GM19397 (cell line): ENCODE data around the gene XRCC6.
"Not testable (repeated sequence)": the region's sequence is repeated elsewhere in the genome, so short reads cannot be mapped to it uniquely, and the experiment has no call there.

Source experiments
- ATAC-seq: cut with Tn5 transposase; IDR thresholded peaks from one replicate; pipeline ENCODE4 v1.9.1; 2021; ENCODE audit warnings: mild to moderate bottlenecking, moderate library complexity; ENCODE audit not compliant: unreplicated experiment

XRCC6 gene

DNA sequence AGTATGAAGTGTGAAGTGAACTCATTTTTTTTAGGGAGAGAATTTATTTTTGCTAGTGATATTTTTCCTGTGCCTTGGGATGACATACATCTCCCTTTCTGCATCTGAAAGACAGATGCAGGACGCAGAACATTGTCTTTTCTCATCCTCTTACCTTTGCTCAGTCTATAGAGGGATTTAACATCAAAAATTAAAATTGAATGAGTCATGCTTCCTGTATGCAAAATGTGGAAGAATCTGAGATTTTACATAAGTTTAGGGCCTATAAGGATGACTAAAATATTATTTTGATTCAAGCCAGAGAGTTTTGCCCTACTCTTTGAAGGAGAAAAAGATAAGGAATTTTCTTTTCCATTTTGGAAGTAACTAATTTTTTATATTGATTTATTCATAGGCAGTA lies 27.3 kb downstream of the XRCC6 start:
- ATAC-seq, result no peak

DNA sequence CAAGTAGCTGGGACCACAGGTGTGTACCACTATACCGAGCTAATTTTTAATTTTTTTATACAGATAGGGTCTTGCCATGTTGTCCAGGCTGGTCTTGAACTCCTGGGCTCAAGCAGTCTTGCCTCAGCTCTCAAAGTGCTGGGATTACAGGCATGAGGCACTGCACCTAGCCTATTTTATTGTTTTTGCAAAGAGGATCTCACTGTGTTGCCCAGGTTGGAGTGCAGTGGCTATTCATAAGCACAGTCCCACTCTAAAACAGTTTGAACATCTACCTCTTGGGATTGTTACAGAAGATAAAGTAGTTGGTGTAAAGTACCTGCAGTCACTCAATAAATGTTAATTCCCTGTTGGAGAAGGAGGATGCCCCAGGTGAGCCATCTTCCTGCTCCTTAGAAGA lies 29.1 kb downstream of the XRCC6 start:
- no peak for ATAC-seq

GRCh38 chr22:41650821-41651220 lies 29.7 kb downstream of the XRCC6 start:
- no peak for ATAC-seq

GRCh38 chr22:41654322-41654721 lies 33.2 kb downstream of the XRCC6 start:
- ATAC-seq, result no peak

- no peak for ATAC-seq
Measured at GRCh38 chr22:41656556-41656955, 35.5 kb downstream of the XRCC6 start.

GRCh38 chr22:41657709-41658108 lies 36.6 kb downstream of the XRCC6 start:
- ATAC-seq, result no peak

DNA sequence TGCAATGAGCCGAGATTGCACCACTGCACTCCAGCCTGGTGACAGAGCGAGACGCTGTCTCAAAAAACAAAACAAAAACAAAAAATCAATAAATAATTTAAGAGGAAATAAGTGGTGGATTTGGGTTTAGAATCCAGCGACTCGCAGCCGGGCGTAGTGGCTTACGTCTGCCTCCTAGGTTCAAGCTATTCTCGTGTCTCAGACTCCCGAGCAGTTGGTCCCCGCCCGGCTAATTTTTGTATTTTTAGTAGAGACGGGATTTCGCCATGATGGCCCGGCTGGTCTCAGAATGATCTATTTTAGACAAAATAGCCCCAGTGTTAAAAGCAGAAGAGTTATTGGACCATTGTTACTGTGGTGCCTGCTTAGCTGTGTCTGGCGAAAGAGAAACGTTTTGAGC lies 37.8 kb downstream of the XRCC6 start:
- no peak for ATAC-seq

DNA sequence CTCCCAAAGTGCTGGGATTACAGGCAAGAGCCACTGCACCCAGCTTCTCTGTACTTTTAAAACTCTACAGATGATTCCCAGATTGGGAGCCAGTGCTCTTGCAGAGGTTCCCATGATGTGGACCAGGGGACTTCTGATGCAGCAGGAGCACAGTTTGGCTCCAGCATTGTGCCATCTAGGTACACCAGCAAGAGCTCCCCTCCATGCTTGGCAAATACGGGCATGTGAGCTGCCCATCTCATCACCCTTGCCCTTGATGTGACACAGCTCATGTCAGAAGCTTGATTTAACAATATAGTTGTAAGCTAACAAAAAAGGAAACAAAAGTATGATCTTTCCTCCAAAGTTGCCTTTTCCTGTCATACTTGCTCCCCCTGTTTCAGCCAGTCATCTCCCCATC lies 38.8 kb downstream of the XRCC6 start:
- no peak for ATAC-seq

DNA sequence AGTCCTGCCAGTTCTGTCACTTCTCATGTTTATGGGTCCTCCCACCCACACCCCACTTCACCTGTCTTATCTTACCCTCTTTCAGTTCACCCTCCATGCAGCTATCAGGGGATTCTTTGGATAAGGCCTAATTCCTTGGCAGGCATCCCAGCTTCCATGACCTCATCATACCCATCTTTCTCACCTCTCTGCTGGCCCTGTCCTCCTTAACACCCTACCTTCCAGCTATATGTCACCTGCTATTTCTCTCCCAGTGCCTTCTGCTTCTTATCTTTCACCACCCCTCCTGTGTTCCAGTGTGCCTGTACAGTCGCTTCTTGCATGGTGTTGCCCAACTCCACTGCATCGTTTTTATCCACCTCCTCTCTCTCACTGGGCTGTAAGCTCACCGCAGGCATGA lies 39.3 kb downstream of the XRCC6 start:
- ATAC-seq, result no peak

DNA sequence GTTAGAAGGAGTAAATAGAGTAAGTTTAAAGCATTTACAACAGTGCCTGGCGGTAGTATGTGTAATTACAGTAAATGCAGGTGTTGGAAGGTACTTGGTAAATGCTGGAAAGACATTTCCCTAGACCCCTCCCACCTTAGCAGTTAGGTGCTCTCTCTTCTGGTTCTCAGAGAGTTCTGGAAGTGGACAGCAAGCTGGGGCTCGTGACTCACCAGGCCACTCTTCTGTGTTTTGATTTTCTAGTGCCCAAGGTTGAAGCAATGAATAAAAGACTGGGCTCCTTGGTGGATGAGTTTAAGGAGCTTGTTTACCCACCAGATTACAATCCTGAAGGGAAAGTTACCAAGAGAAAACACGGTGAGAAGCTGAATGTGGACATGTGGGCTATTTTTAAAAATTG lies 40.0 kb downstream of the XRCC6 start:
- ATAC-seq, result no peak

DNA sequence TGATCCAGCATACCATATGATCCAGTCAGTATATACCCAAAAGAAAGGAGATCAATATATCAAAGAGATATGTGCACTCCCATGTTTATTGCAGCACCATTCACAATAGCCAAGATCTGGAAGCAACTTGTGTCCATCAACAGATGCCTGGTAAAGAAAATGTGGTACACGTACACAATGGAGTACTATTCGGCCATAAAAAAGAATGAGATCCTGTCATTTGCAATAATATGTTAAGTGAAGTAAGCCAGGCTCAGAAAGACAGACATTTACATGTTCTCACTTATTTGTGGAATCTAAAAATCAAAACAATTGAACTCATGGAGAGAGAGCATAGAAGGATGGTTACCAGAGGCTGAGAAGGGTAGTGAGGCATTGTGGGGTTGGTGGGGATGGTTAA lies 40.6 kb downstream of the XRCC6 start:
- ATAC-seq, result no peak

DNA sequence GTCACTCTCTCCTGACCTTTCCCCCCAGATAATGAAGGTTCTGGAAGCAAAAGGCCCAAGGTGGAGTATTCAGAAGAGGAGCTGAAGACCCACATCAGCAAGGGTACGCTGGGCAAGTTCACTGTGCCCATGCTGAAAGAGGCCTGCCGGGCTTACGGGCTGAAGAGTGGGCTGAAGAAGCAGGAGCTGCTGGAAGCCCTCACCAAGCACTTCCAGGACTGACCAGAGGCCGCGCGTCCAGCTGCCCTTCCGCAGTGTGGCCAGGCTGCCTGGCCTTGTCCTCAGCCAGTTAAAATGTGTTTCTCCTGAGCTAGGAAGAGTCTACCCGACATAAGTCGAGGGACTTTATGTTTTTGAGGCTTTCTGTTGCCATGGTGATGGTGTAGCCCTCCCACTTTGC lies 42.5 kb downstream of the XRCC6 start:
- ATAC-seq, result not testable (repeated sequence)

- ATAC-seq, result no peak
Measured at GRCh38 chr22:41664490-41664889, 43.4 kb downstream of the XRCC6 start.

GRCh38 chr22:41664951-41665350 lies 43.9 kb downstream of the XRCC6 start:
- ATAC-seq, result no peak

GRCh38 chr22:41668971-41669911 lies 48.1 kb downstream of the XRCC6 start:
- ATAC-seq, result no peak

DNA sequence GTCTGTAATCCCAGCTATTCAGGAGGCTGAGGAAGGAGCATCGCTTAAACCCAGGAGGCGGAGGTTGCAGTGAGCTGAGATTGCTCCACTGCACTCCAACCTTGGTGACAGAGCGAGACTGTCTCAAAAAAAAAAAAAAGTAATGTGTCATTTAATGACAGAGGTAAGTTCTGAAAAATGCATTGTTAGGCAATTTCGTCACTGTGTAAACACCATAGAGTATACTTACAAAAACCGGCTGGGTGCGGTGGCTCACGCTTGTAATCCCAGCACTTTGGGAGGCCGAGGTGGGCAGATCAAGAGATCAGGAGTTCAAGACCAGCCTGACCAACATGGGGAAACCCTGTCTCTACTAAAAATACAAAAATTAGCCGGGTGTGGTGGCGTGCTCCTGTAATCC lies 51.0 kb downstream of the XRCC6 start:
- not testable (repeated sequence) for ATAC-seq

DNA sequence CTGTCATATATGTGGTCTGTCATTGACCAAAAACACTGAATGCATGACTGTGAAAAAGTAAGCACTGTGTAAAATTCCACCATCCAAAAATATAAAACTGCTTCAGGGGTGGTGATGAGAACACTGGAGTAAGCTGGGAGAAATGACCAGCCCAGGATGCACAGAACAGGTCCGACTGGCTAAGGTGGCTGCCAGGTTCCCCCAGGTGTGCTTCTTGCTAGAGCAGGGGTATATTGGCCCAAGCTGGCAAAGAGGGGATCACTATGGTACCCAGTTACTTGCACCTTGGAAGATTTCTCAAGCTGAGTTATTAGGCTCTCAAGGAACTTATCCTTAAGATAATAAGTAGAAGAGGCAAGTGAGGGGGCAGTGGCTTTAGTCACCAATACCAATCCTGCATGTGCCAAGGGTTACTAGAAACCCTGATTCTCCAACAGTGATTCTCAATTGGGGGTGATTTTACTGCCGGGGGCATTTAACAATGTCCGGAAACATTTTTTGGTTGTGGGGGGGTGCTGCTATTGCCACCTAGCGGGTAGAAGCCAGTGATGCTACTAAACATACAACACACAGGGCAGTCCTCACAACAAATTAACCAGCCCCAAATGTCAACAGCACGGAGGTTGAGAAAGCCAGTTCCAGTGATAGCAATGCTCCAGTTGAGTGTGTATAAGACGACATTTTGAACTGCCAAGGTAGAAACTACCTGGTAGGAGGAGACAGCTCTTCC lies 51.9 kb downstream of the XRCC6 start:
- ATAC-seq, result no peak

- no peak for ATAC-seq
Measured at GRCh38 chr22:41674846-41675340, 53.8 kb downstream of the XRCC6 start.

GRCh38 chr22:41676134-41676533 lies 55.0 kb downstream of the XRCC6 start:
- ATAC-seq, result no peak

DNA sequence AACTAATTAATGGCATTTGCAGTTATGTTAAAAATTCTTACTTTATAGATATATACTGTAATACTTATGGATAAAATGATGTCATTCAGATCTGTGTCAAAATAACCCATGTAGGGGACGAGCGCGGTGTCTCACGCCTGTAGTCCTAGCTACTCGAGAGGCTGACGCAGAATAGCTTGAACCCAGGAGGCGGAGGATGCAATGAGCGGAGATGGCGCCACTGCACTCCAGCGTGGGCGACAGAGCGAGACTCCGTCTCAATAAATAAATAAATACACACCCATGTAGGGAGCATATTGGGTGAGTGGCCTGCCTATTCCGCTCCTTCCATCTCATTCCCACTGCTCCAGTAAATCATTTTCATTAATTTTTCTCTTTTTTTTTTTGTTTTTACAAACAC lies 60.5 kb downstream of the XRCC6 start:
- ATAC-seq, result no peak

DNA sequence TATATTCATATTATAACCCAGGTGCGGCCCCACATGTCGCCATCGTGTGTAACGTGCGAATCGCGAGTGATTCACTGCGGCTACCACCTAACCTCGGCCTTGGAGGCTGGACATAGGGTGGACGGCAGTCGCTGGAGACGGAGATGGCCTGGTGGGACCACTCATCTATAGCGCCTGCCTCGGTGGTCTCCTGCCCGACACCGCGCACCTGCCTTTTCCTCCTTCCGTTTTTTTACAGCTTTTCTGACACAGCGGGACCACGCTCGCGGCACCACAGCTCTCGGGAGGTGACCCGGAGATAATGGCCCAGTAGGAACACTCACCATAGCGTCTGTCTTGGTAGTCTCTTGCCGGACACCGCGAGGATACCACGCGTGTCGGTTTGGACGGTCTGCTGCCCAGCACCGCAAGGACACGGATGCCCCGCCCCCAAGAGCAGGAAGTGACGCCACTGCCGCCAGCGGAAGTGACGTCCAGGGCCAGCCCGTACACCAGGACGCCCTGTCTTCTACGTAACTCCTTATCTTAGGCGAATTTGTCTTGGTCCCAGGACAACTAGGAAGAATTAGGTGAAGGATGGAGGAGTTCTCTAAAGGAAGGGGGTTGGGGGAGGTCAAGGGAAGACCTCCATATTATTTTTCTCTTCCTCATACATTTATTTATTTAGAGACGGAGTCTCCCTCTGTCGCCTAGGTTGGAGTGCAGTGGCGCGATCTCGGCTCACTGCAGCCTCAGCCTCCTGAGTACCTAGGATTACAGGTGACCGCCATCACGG lies 61.1 kb downstream of the XRCC6 start:
- peak; percentile 68 for ATAC-seq
